ENCODE data around the gene ENOPH1. TPM values are rescaled to one million over a fixed set of nuclear protein-coding genes. Genes with fewer than 3 reads are reported as not detected.

The ENOPH1 gene
- total RNA-seq, 1 donor from 2014 or later: 28.2 TPM

- no peak for DNase-seq (ENCODE audit: low spot score)
Observed at GRCh38 chr4:82428526-82428968, 1.8 kb upstream of the ENOPH1 start.

GRCh38 chr4:82428969-82429727, 1.2 kb upstream of the ENOPH1 start:
- peak; percentile 96 for DNase-seq (ENCODE audit: low spot score)

GRCh38 chr4:82429728-82430192, 630 bp upstream of the ENOPH1 start:
- DNase-seq (ENCODE audit: low spot score): no peak

- DNase-seq (ENCODE audit: low spot score): peak; percentile 11
Observed at GRCh38 chr4:82430964-82431745, 765 bp downstream of the ENOPH1 start.

- DNase-seq (ENCODE audit: low spot score): no peak
Observed at GRCh38 chr4:82431831-82432230, 1.4 kb downstream of the ENOPH1 start.

GRCh38 chr4:82432596-82432995, 2.2 kb downstream of the ENOPH1 start:
- no peak for DNase-seq (ENCODE audit: low spot score)

GRCh38 chr4:82433791-82434190, 3.4 kb downstream of the ENOPH1 start:
- no peak for DNase-seq (ENCODE audit: low spot score)

GRCh38 chr4:82434949-82435348, 4.6 kb downstream of the ENOPH1 start:
- no peak for DNase-seq (ENCODE audit: low spot score)

GRCh38 chr4:82436130-82436529, 5.7 kb downstream of the ENOPH1 start:
- DNase-seq (ENCODE audit: low spot score): no peak

GRCh38 chr4:82436780-82437179, 6.4 kb downstream of the ENOPH1 start:
- no peak for DNase-seq (ENCODE audit: low spot score)

- DNase-seq (ENCODE audit: low spot score): peak; percentile 53
Observed at GRCh38 chr4:82437285-82438005, 7.1 kb downstream of the ENOPH1 start.

GRCh38 chr4:82439088-82439487, 8.7 kb downstream of the ENOPH1 start:
- no peak for DNase-seq (ENCODE audit: low spot score)

- DNase-seq (ENCODE audit: low spot score): no peak
Observed at GRCh38 chr4:82447886-82448285, 17.5 kb downstream of the ENOPH1 start.

GRCh38 chr4:82450966-82451755, 20.8 kb downstream of the ENOPH1 start:
- no peak for DNase-seq (ENCODE audit: low spot score)

- DNase-seq (ENCODE audit: low spot score): no peak
Observed at GRCh38 chr4:82452026-82452425, 21.6 kb downstream of the ENOPH1 start.

- no peak for DNase-seq (ENCODE audit: low spot score)
Observed at GRCh38 chr4:82457266-82457665, 26.9 kb downstream of the ENOPH1 start.

- no peak for DNase-seq (ENCODE audit: low spot score)
Observed at GRCh38 chr4:82458729-82459128, 28.3 kb downstream of the ENOPH1 start.

GRCh38 chr4:82461710-82462109, 31.3 kb downstream of the ENOPH1 start:
- no peak for DNase-seq (ENCODE audit: low spot score)

- peak; percentile 88 for DNase-seq (ENCODE audit: low spot score)
Observed at GRCh38 chr4:82462415-82462831, 32.0 kb downstream of the ENOPH1 start.

- no peak for DNase-seq (ENCODE audit: low spot score)
Observed at GRCh38 chr4:82463221-82463620, 32.8 kb downstream of the ENOPH1 start.

- no peak for DNase-seq (ENCODE audit: low spot score)
Observed at GRCh38 chr4:82467471-82467870, 37.1 kb downstream of the ENOPH1 start.
